Thyroid gland (tissue), 4 donors: ENCODE measurements around the gene HMCN2.

Source experiments
- CTCF ChIP-seq, 6 experiments: fragments of 200-600 bp in 3 of 6; fragments of 450-650 bp in 3 of 6; sonication (generic) in 3 of 6; IDR thresholded peaks; one replicate each; pipeline ENCODE4 v1.5.1; 2016 to 2019; ENCODE audit warnings: antibody characterized with exemption in 6 of 6, mild to moderate bottlenecking in 2 of 6, inconsistent platforms in 1 of 6, moderate library complexity in 1 of 6
- POLR2A ChIP-seq, 2 donors: fragments of 450-650 bp; IDR thresholded peaks; one replicate each; pipeline ENCODE4 v1.6.1; 2017; ENCODE audit warnings: antibody characterized with exemption in 2 of 2, mild to moderate bottlenecking in 2 of 2, moderate library complexity in 1 of 2

GRCh38 chr9:130219661-130220096, 45.9 kb upstream of the HMCN2 start:
- TF ChIP-seq CTCF (IDR thresholded peaks at IDR 0.05) (no peak), POLR2A (IDR thresholded peaks at IDR 0.05) (no peak)
